Stimulated activated CD8-positive, alpha-beta memory T cell treated with anti-CD3 and anti-CD28 coated beads, Interleukin-7, amount 100 ng/mL, for 4 hours (primary cell): ENCODE results near the gene PRPF31.
A peak's percentile ranks its signal among the peaks of the same experiment; 100 is the strongest.

Experiments used
- DNase-seq, 2 donors: peaks; one replicate each; pipeline ENCODE4 v3.0.0-alpha.2; 2020; ENCODE audit warnings: low read depth in 2 of 2

PRPF31 gene

DNA sequence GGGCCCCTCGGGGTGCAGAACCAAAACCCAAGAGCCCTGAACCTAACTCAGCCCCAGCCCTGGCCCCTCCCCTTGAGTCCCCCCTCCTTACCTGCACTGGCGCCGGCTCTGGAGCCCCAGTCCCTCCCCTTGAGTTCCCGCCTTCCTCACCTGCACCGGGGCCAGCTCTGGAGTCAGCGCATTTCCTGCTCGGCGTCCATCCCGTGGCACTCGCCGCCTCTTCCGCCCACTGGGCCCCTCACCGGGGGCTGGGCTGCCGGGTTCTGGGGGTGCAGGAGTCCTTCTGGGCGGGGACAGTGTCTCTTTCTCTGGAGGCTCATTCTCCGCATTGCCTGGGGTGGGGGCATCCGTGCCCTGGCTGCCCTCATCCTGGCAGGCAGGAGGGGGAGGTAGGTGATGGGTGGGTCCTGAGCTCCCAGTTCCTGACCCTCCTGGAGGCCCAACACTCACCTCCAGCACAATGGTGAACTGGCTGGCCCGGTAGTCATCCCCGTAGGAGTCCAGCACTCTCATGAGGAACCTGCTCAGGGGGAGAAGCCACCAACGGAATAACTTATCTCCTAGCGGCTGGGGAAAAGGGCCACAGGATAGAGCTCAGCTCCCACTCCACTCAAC lies 7.6 kb upstream of the PRPF31 start:
- no peak for DNase-seq

- no peak for DNase-seq
These were observed 7.1 kb upstream of the PRPF31 start for GRCh38 chr19:54108496-54108895.

GRCh38 chr19:54109651-54110050 lies 5.9 kb upstream of the PRPF31 start:
- DNase-seq: no peak

GRCh38 chr19:54114340-54115108 lies 1.0 kb upstream of the PRPF31 start:
- DNase-seq: peak in 1 of 2 donors; percentile 24

GRCh38 chr19:54121259-54121658 lies 5.7 kb downstream of the PRPF31 start:
- DNase-seq: no peak

GRCh38 chr19:54123682-54124081 lies 8.1 kb downstream of the PRPF31 start:
- DNase-seq: no peak

DNA sequence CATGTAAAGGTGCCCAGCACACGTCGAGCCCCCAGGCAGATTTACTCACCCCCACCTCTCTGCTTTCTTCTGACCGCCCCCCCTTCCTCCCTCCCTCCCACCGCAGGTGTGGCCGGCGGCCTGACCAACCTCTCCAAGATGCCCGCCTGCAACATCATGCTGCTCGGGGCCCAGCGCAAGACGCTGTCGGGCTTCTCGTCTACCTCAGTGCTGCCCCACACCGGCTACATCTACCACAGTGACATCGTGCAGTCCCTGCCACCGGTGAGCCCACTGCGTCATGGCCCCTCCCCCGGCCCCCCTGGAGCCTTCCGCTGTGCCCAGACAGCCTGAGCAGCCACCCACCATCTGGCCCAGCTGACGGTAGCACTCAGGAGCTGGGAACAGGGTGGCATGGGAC lies 8.8 kb downstream of the PRPF31 start:
- DNase-seq: no peak

GRCh38 chr19:54125713-54126112 lies 10.2 kb downstream of the PRPF31 start:
- DNase-seq: no peak

GRCh38 chr19:54127688-54128440 lies 12.3 kb downstream of the PRPF31 start:
- no peak for DNase-seq

DNA sequence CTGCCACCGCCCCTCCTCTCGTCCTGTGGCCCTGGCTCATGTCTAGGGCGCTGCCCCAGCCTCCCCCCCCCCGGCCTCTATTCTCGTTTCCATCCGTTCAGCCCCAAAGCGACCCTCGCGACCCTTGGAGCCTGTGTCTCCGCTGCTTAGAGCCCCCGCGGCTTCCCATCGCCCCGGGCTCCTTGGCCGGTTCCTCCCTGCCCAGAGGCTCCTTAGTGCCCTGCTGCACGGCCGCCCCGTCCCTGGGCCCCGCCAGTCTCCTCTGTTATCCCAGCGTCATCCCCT lies 12.8 kb downstream of the PRPF31 start:
- DNase-seq: no peak

GRCh38 chr19:54128796-54129616 lies 13.5 kb downstream of the PRPF31 start:
- no peak for DNase-seq

GRCh38 chr19:54129617-54129996 lies 14.1 kb downstream of the PRPF31 start:
- DNase-seq: no peak

GRCh38 chr19:54133312-54133956 lies 17.9 kb downstream of the PRPF31 start:
- DNase-seq: no peak

GRCh38 chr19:54133957-54134590 lies 18.5 kb downstream of the PRPF31 start:
- no peak for DNase-seq

- no peak for DNase-seq
These were observed 20.7 kb downstream of the PRPF31 start for GRCh38 chr19:54136086-54136863.

DNA sequence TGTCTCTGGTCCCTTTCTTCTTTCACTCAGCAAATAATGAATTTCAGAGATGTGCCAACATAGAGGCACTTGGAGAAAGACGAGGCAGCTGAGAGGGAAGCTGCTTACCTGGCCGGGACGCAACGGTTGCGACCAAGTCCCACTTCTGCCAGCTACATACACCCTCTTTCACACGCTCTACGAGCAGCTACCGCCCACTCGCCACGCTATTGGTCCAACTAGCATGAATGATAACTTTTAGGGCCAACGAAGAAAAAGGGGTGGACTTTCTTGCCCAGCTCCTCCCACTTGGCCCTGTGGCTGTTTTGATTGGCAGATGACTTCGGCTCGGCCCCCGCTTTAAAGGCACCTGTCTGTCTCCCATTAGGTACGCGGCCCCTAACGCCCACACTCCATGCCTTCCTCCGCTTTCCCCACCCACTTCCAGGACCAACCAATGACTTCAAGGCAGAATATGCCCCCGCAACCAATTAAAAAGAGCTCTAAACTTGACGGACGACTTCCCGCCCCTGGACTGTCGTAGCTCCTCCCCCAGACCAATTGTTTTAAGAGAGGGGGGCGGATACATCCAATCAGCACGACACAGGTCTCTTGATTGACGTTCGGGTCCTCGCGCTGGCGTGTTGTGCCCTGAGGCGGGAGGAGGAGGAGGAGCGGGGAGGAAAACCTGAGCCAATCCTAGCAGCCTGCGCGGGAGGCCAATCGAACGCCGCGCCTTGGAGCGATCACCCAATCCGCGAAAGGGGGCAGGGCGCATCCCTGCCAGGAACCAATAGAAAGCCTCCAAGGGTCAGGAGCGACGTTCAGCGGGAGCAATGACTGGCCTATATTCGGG lies 21.5 kb downstream of the PRPF31 start:
- DNase-seq: peak; percentile 99 to 100

- DNase-seq: peak in 1 of 2 donors; percentile 35
These were observed 22.3 kb downstream of the PRPF31 start, which contains the start of gene CNOT3 for GRCh38 chr19:54137699-54138488. CNOT3 (plus strand) TSS chr19:54137762; CDS start chr19:54142979, 5,217 bp downstream.

GRCh38 chr19:54138489-54139256 lies 23.1 kb downstream of the PRPF31 start:
- DNase-seq: no peak
